ENCODE measurements around the gene FEM1A. TPM values are rescaled to one million over a fixed set of nuclear protein-coding genes. Genes with fewer than 3 reads are reported as not detected.

The FEM1A gene
- total and polyA plus RNA-seq, 2 donors: 5.5 to 9.1 TPM

- H3K4me1 ChIP-seq (ENCODE audit: control insufficient read depth in 2 of 2, insufficient read depth in 2 of 2, low read length in 2 of 2): no peaks in the 10 kb centered on the region
- no peak overlapping the region for H3K27ac ChIP-seq (ENCODE audit: low read depth in 1 of 2, low read length in 1 of 2)
- H3K36me3 ChIP-seq (ENCODE audit: control insufficient read depth in 2 of 2, insufficient read depth in 2 of 2, low read length in 1 of 2): peaks cover 42 to 67% of the 10 kb centered on the region in 2 donors
- DNase-seq (ENCODE audit: low read depth in 6 of 9, low spot score in 9 of 9): no peak
- no peak overlapping the region for H3K4me3 ChIP-seq (ENCODE audit: low read length in 2 of 2)
- WGBS: 97% methylated on average over 7 of the region's 7 CpGs
- no peaks in the 10 kb centered on the region for H3K9me3 ChIP-seq (ENCODE audit: control insufficient read depth in 2 of 2, insufficient read depth in 1 of 2, low read length in 1 of 2)
- no peaks in the 10 kb centered on the region for H3K27me3 ChIP-seq (ENCODE audit: control insufficient read depth in 2 of 2, insufficient read depth in 1 of 2, low read length in 1 of 2)
Measured at GRCh38 chr19:4849019-4849418, 57.5 kb downstream of the FEM1A start.

Other genes starting within 250 kb of the FEM1A start
- 0.85 TPM for gene SEMA6B, start 232.1 kb upstream of the FEM1A start, total RNA-seq
- 4.7 TPM for gene SEMA6B, start 232.1 kb upstream of the FEM1A start, polyA plus RNA-seq
- gene TNFAIP8L1, start 152.2 kb upstream of the FEM1A start, total RNA-seq: 5.1 TPM
- 6.9 TPM for gene TNFAIP8L1, start 152.2 kb upstream of the FEM1A start, polyA plus RNA-seq
- 41.9 TPM for gene MYDGF, start 121.4 kb upstream of the FEM1A start, total RNA-seq
- 53.5 TPM for gene MYDGF, start 121.4 kb upstream of the FEM1A start, polyA plus RNA-seq
- 13.4 TPM for gene DPP9, start 67.9 kb upstream of the FEM1A start, total RNA-seq
- gene DPP9, start 67.9 kb upstream of the FEM1A start, polyA plus RNA-seq: 37.9 TPM
- 0.66 TPM for gene TICAM1, start 40.0 kb downstream of the FEM1A start, total RNA-seq
- 4.7 TPM for gene TICAM1, start 40.0 kb downstream of the FEM1A start, polyA plus RNA-seq
- gene PLIN3, start 75.9 kb downstream of the FEM1A start, total RNA-seq: 31.0 TPM
- 45.8 TPM for gene PLIN3, start 75.9 kb downstream of the FEM1A start, polyA plus RNA-seq
- gene ARRDC5, start 111.2 kb downstream of the FEM1A start, total RNA-seq: 0.66 TPM
- 3.0 TPM for gene ARRDC5, start 111.2 kb downstream of the FEM1A start, polyA plus RNA-seq
- gene UHRF1, start 117.8 kb downstream of the FEM1A start, total RNA-seq: 71.7 TPM
- 4.3 TPM for gene UHRF1, start 117.8 kb downstream of the FEM1A start, polyA plus RNA-seq
- 8.6 TPM for gene KDM4B, start 177.4 kb downstream of the FEM1A start, total RNA-seq
- gene KDM4B, start 177.4 kb downstream of the FEM1A start, polyA plus RNA-seq: 24.6 TPM